Lower lobe of right lung (tissue), 2 donors: ENCODE results near the gene CMTM5. TPM values are rescaled to one million over a fixed set of nuclear protein-coding genes. Genes with fewer than 3 reads are reported as not detected.

ENCODE experiments used
- ATAC-seq, 2 donors: fragments of 200-7000 bp; cut with Tn5 transposase; one replicate each; pipeline ENCODE4 v1.9.1; 2020 to 2022; ENCODE audit warnings: mild to moderate bottlenecking in 2 of 2, moderate library complexity in 2 of 2
- DNase-seq: peaks from one replicate; pipeline ENCODE4 v3.0.0-alpha.2; 2020
- H3K27ac ChIP-seq: fragments of 200-600 bp; one replicate; pipeline ENCODE4 v1.8.0; 2022
- H3K27me3 ChIP-seq: fragments of 200-600 bp; one replicate; pipeline ENCODE4 v1.8.0; 2022; ENCODE audit warnings: low read depth
- H3K36me3 ChIP-seq: fragments of 200-600 bp; one replicate; pipeline ENCODE4 v1.8.0; 2022; ENCODE audit warnings: mild to moderate bottlenecking
- H3K4me1 ChIP-seq: fragments of 200-600 bp; one replicate; pipeline ENCODE4 v1.8.0; 2022
- H3K4me3 ChIP-seq: fragments of 200-600 bp; one replicate; pipeline ENCODE4 v1.8.0; 2022; ENCODE audit warnings: mild to moderate bottlenecking
- H3K9me3 ChIP-seq: fragments of 200-600 bp; one replicate; pipeline ENCODE4 v1.8.0; 2022
- intact Hi-C: fragments of 100-400 bp; cut with DNase I; formaldehyde crosslinking; loops from one replicate; pipeline ENCODE4 v1.11.0; 2022
- total RNA-seq: library from RNA; stranded (reverse); fragmentation: NEBNext Ultra II Directional; extraction: Animal tissue kit (Norgen Biotek cat#: 25700); gene quantifications from one replicate; pipeline ENCODE4 v1.2.1, GENCODE V29; 2021
- TF ChIP-seq, protein P1 (sequence below): fragments of 200-600 bp; IDR thresholded peaks from one replicate; pipeline ENCODE4 v1.8.0; 2022; ENCODE audit warnings: antibody characterized with exemption, mild to moderate bottlenecking
- donor health status: DM: no; HTN: yes; CAD: no; lungs with severe emphysema.

Gene CMTM5
- total RNA-seq, 1 donor from 2014 or later = 1.4 TPM

DNA sequence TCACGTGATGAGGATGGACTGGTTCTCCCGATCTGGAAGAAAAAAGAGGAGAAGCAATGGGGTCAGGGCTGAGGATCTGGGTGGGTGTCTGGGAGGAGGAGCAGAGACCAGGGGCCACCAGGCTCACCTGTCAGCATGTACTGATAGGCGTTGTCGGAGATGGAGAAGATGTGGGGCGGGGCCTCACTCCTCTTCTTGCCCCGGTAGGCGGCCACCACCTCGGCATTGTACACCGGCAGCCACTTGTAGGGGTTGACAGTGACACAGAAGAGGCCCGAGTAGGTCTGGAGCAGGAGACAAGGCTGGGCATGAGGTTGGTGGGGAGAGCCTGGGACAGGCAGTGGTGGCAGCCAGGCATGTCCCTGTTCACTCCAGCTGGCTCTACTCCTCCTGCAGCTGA lies 28.2 kb downstream of the CMTM5 start:
- no peak overlapping the region for H3K4me3 ChIP-seq
- H3K27ac ChIP-seq = no peak overlapping the region
- no peaks in the 10 kb centered on the region for H3K9me3 ChIP-seq
- no peaks in the 10 kb centered on the region for H3K36me3 ChIP-seq
- no peaks in the 10 kb centered on the region for H3K4me1 ChIP-seq
- TF ChIP-seq, protein P1, sequence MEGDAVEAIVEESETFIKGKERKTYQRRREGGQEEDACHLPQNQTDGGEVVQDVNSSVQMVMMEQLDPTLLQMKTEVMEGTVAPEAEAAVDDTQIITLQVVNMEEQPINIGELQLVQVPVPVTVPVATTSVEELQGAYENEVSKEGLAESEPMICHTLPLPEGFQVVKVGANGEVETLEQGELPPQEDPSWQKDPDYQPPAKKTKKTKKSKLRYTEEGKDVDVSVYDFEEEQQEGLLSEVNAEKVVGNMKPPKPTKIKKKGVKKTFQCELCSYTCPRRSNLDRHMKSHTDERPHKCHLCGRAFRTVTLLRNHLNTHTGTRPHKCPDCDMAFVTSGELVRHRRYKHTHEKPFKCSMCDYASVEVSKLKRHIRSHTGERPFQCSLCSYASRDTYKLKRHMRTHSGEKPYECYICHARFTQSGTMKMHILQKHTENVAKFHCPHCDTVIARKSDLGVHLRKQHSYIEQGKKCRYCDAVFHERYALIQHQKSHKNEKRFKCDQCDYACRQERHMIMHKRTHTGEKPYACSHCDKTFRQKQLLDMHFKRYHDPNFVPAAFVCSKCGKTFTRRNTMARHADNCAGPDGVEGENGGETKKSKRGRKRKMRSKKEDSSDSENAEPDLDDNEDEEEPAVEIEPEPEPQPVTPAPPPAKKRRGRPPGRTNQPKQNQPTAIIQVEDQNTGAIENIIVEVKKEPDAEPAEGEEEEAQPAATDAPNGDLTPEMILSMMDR = no peak
- ATAC-seq (no peak), DNase-seq (no peak)
- intact Hi-C loops = no loop called here
- H3K27me3 ChIP-seq = no peaks in the 10 kb centered on the region

DNA sequence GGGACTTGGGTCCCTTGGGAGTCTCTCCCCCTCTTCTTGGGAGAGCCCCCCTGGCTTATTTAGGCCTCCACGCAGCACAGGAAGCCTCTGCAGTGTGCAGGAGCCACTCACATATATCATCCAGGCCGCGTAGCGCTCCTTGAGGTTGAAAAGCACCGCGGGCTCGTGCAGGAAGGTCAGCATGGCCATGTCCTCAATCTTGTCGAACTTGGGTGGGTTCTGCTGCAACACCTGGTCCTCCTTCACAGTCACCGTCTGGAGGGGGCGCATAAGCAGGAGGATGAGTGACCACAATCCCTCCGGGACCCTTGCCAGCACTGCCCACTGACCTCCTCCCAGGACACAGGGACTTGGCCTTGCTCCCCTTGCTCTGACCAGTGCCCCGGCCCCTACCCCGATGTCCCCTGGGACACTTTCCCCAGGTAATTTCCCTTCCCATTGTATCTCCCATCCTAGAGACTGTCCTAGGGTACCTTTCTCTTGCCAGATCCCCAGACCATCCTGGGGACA lies 28.7 kb downstream of the CMTM5 start:
- Histone ChIP-seq H3K9me3 (no peaks in the 10 kb centered on the region), H3K27ac (no peak overlapping the region), H3K27me3 (no peaks in the 10 kb centered on the region), H3K4me1 (no peaks in the 10 kb centered on the region), H3K4me3 (no peak overlapping the region), H3K36me3 (no peaks in the 10 kb centered on the region)
- no peak for ATAC-seq
- intact Hi-C loops = no loop called here
- no peak for DNase-seq
- TF ChIP-seq, protein P1 = no peak

DNA sequence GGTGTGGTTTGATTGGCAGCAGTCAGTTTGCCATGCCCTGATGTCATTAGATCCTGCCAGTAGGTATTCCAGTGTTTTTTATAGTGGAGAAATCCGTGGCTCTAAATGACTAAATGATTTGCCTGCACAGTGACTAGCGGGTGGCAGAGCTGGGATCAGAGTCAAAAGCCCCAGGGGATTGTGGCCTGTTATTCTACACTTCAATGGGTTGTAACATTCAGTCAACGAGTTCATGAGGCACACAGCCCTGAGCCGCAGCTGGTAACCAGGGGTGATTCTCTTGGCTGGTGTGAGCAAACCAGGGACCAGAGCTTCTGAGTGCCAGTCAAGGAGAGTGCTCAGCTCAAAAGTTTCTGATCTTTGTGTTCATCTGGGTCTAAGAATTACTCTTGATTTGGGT lies 29.4 kb downstream of the CMTM5 start:
- intact Hi-C loops = no loop called here
- no peak overlapping the region for H3K4me3 ChIP-seq
- TF ChIP-seq, protein P1 = no peak
- no peaks in the 10 kb centered on the region for H3K27me3 ChIP-seq
- DNase-seq (no peak), ATAC-seq (no peak)
- no peaks in the 10 kb centered on the region for H3K4me1 ChIP-seq
- H3K36me3 ChIP-seq = no peaks in the 10 kb centered on the region
- H3K27ac ChIP-seq = no peak overlapping the region
- no peaks in the 10 kb centered on the region for H3K9me3 ChIP-seq

DNA sequence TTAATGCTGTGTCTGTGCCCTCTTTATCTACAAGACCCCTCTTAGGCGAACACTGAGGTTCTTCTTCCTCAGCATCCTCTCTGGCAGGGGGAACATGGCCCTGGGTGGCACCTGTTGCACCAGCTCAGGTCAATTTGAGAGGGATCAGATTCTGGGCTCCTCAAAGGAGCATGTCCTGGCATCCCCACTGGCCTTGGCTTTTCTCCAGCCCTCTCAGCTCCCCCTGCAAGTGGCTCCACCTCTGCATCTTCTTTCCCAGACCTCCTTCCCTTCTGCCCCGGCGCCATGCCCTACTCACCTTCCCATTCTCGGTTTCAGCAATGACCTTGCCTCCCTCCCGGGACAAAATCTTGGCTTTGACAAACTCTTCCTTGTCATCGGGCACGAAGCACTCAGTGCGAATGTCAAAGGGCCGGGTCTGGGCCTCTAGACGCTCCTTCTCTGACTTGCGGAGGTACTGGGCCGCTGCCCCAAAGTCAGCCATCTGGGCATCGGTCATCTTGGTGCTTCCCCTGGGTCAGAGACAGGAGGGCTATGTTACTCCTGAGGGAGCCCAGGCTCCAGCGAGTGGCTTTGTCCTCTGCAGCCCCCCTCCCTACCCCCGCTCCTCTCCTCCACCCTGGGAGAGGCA lies 30.0 kb downstream of the CMTM5 start:
- Histone ChIP-seq H3K27ac (no peak overlapping the region), H3K36me3 (no peaks in the 10 kb centered on the region), H3K4me3 (no peak overlapping the region), H3K27me3 (no peaks in the 10 kb centered on the region), H3K9me3 (no peaks in the 10 kb centered on the region), H3K4me1 (no peaks in the 10 kb centered on the region)
- DNase-seq (no peak), ATAC-seq (no peak)
- intact Hi-C loops = no loop called here
- TF ChIP-seq, protein P1 = no peak

DNA sequence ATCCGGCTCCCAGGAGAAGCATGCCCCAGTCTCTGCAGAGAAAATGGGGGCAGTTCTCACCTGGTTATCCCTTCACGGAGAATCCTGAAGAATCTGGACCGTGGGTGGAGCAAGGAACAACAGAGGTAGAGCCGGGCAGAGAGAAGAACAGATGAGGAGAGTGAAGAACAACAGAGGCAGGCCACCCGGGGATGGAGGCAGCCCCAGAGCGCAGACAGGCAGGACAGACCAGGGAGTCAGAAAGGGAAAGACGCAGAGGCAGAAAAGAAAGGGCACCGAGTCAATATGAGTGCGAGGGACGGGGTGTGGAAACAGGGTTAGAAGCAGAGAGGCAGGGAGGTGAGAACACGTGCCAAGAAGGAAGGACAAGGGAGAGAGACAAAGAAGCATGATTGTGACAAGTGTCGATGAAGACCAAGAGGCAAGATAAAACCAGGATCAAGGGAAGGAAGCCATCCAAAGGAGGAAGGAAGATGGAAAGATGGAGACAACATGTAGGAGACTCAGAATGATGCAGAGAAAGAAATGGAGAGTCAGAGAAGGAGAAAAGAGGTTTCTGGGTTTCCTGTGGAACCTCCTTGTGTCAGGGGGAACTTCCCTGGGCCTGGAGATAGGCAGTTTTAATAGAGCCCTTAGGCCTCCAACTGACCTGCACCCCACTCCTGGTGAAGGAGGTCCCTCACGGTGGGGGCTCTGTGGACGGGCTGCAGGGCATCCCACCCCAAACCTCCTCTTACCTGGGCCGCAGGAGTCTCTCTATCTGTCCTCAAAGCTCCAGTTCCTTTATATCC lies 30.9 kb downstream of the CMTM5 start, which contains the start of gene MYH6:
TSS of gene MYH6 (minus strand) at position 758 of the 791 bp plus-strand sequence. CDS start 1,050 bp downstream, outside the sequence.
- intact Hi-C loops = no loop called here
- DNase-seq (peak; percentile 16), ATAC-seq (no peak)
- Histone ChIP-seq H3K9me3 (no peaks in the 10 kb centered on the region), H3K4me1 (no peaks in the 10 kb centered on the region), H3K27ac (no peak within 1 kb of the TSS), H3K4me3 (no peak within 1 kb of the TSS), H3K36me3 (no peaks in the 10 kb centered on the region), H3K27me3 (no peaks in the 10 kb centered on the region)
- TF ChIP-seq, protein P1 = no peak
